ENCODE measurements around the gene SLC25A36. TPM values are rescaled to one million over a fixed set of nuclear protein-coding genes. Genes with fewer than 3 reads are reported as not detected.

SLC25A36 gene
- polyA plus RNA-seq, 1 of the 3 experiments (the other 2 are of a cell fraction), result 23.3 TPM

- H3F3A ChIP-seq (replicated peaks; ENCODE audit: insufficient read depth), result no peaks in the 10 kb centered on the region
- no peaks in the 10 kb centered on the region for H4K20me1 ChIP-seq (ENCODE audit: insufficient read depth)
- H3K9me3 ChIP-seq, result no peaks in the 10 kb centered on the region
- no peaks in the 10 kb centered on the region for H3K9me2 ChIP-seq
- TF ChIP-seq PBX3 (IDR thresholded peaks at IDR 0.05), result no peak
- no peak for TF ChIP-seq RCOR1 (IDR thresholded peaks at IDR 0.05; ENCODE audit: low read length)
- TF ChIP-seq FOXJ3 (CRISPR knock-in tag; IDR thresholded peaks at IDR 0.05), result no peak
- TF ChIP-seq TEAD4 (IDR thresholded peaks at IDR 0.05; ENCODE audit: borderline replicate concordance, insufficient read depth), result no peak
- no peak for TF ChIP-seq EZH2phosphoT487 (IDR thresholded peaks at IDR 0.05; ENCODE audit: borderline replicate concordance, low read depth)
- TF ChIP-seq RFX5 (IDR thresholded peaks at IDR 0.05; ENCODE audit: low read length), result no peak
- TF ChIP-seq SMC3 (IDR thresholded peaks at IDR 0.05; ENCODE audit: low read depth, low read length), result no peak
- TF ChIP-seq GATA2 (CRISPR knock-in tag; IDR thresholded peaks at IDR 0.05), result no peak
- no peak for TF ChIP-seq MAX (IDR thresholded peaks at IDR 0.05; ENCODE audit: low read depth)
- no peak for TF ChIP-seq USF2 (IDR thresholded peaks at IDR 0.05; ENCODE audit: borderline replicate concordance, low read depth, low read length)
- no peak for TF ChIP-seq IRF3 (IDR thresholded peaks at IDR 0.05; ENCODE audit: low read depth, low read length)
- no peak overlapping the region for H3K27ac ChIP-seq (ENCODE audit: low read depth in 2 of 2, low read length in 1 of 2)
- H3K4me2 ChIP-seq, result no peak overlapping the region
- ChIA-PET CTCF (interaction anchor here (0.6 to 0.8 kb wide), 2 partner anchors 260 to 269 kb away, joined by 3 to 4 read pairs; no protein-coding TSS in a partner anchor), POLR2A (no interaction called here)
- 42% methylated on average over 6 of the region's 6 CpGs for WGBS (ENCODE audit: low lambda C conversion rate)
- H3K79me2 ChIP-seq (ENCODE audit: insufficient read depth), result no peaks in the 10 kb centered on the region
- H3K9ac ChIP-seq, result no peak overlapping the region
- no peaks in the 10 kb centered on the region for H3K27me3 ChIP-seq (ENCODE audit: insufficient read depth)
- H3K36me3 ChIP-seq (replicated peaks in 1 of 2; ENCODE audit: control insufficient read depth in 1 of 2, insufficient read depth in 2 of 2, low read length in 1 of 2), result no peaks in the 10 kb centered on the region
- H3K4me3 ChIP-seq (ENCODE audit: low read depth in 2 of 2, low read length in 1 of 2), result no peak overlapping the region
- no peak for DNase-seq
- no peak overlapping the region for H2AFZ ChIP-seq (ENCODE audit: low read depth)
- no peaks in the 10 kb centered on the region for H3K4me1 ChIP-seq (ENCODE audit: control insufficient read depth in 1 of 2, insufficient read depth in 2 of 2, low read depth in 1 of 2, low read length in 1 of 2)
Observed at GRCh38 chr3:140924097-140924873, 17.4 kb upstream of the SLC25A36 start.

Data from SK-N-SH (cell line).